Measurements from ENCODE around the gene MAP2K5. TPM values are rescaled to one million over a fixed set of nuclear protein-coding genes. Genes with fewer than 3 reads are reported as not detected.

Gene MAP2K5
- total RNA-seq, 2 experiments from 2014 or later, result 17.0 to 20.8 TPM

GRCh38 chr15:67563092-67563491 is 20.6 kb downstream of the MAP2K5 start:
- H3K9me3 Mint-ChIP-seq, result peaks cover 5% of the 10 kb centered on the region
- no peak for DNase-seq
- H3K4me1 Mint-ChIP-seq, result peaks cover 19% of the 10 kb centered on the region
- H3K4me3 Mint-ChIP-seq, result no peak overlapping the region
- no peaks in the 10 kb centered on the region for H3K27me3 Mint-ChIP-seq
- peaks cover 40% of the 10 kb centered on the region for H3K36me3 Mint-ChIP-seq
- no peak overlapping the region for H3K27ac Mint-ChIP-seq

- peaks cover 19% of the 10 kb centered on the region for H3K4me1 Mint-ChIP-seq
- no peaks in the 10 kb centered on the region for H3K27me3 Mint-ChIP-seq
- H3K36me3 Mint-ChIP-seq, result peaks cover 29% of the 10 kb centered on the region
- H3K9me3 Mint-ChIP-seq, result no peaks in the 10 kb centered on the region
- DNase-seq, result no peak
- H3K27ac Mint-ChIP-seq, result peak overlapping the region; percentile 49
- no peak overlapping the region for H3K4me3 Mint-ChIP-seq
These were observed 21.8 kb downstream of the MAP2K5 start for GRCh38 chr15:67564021-67564967.

DNA sequence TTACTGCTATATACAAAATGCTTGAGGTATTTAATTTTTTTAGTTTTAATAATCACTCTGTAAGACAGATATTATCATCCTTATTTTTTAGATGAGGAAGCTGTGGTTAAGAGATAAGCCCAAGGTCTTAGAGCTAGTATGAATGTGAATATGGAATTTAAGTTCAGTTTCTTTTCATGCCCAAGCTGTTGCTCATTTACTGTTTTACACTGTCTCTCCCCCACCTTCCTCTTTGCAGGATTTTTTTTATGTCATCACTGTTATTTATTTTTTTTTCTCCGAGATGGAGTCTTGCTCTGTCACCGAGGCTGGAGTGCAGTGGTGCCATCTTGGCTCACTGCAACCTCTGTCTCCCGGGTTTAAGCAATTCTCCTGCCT is 22.5 kb downstream of the MAP2K5 start:
- DNase-seq, result no peak
- peaks cover 25% of the 10 kb centered on the region for H3K36me3 Mint-ChIP-seq
- H3K9me3 Mint-ChIP-seq, result no peaks in the 10 kb centered on the region
- H3K4me1 Mint-ChIP-seq, result peaks cover 19% of the 10 kb centered on the region
- no peaks in the 10 kb centered on the region for H3K27me3 Mint-ChIP-seq
- H3K4me3 Mint-ChIP-seq, result peak overlapping the region; percentile 35
- H3K27ac Mint-ChIP-seq, result no peak overlapping the region

DNA sequence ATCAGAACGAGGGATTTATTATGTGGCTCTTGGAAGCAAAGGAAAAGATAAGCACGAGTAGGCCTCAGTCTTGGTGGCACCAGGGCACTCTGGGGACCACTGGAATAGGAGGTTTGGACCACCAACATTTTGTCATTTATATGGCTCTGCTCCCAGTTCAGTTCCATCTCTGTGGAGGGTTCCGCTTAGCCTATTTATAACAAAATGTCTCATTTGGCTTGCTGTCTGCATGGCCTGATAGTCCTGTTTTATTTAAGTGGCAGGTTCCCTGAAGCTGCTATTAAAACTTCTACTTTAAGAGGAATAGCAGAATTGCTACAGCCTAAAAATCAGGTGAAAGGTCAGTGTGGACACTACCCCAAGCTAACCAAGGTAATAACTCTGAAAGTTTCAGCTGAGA is 27.2 kb downstream of the MAP2K5 start:
- H3K36me3 Mint-ChIP-seq, result peaks cover 10% of the 10 kb centered on the region
- no peaks in the 10 kb centered on the region for H3K27me3 Mint-ChIP-seq
- H3K27ac Mint-ChIP-seq, result no peak overlapping the region
- peaks cover 5% of the 10 kb centered on the region for H3K4me1 Mint-ChIP-seq
- H3K4me3 Mint-ChIP-seq, result no peak overlapping the region
- no peak for DNase-seq
- H3K9me3 Mint-ChIP-seq, result no peaks in the 10 kb centered on the region

- Mint-ChIP-seq H3K4me1 (peaks cover 4% of the 10 kb centered on the region), H3K27ac (no peak overlapping the region), H3K36me3 (peaks cover 9% of the 10 kb centered on the region), H3K27me3 (no peaks in the 10 kb centered on the region), H3K4me3 (no peak overlapping the region), H3K9me3 (no peaks in the 10 kb centered on the region)
- DNase-seq, result no peak
These were observed 28.6 kb downstream of the MAP2K5 start for GRCh38 chr15:67570875-67571647.

DNA sequence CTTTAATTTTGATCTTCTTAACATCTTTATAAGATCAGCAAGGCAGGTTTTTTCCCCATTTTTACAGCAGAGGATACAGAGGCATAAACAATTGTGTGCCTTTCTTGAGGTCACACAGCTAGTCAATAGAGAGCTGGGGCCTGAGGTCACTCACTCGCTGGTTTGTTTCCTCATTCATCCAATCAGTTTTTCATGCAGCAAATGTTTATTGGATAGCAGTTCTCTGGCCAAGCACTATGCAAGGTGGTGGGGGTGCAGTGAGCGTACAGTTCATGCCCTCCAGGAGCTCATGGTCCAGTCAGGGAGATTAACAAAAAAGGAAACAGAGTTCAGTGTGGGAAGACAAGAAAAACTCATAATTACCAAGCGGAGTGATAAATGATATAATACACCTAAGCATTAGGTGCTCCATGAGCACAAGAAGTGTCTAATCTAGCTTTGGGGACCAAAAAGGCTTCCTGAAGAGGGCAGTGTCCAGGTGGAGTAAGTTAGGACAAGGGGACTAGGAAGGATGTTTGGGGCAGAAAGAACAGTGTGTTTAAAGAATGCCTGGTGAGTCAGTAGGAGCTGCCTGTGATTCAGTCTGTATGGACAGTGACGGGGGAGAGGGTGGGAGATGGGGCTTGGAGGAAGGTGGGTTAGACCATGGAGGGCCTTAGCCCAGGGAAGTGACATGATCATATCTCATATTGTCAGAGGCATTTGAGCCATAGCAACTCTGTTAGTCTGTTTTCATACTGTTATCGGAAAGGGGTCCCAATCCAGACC is 29.3 kb downstream of the MAP2K5 start:
- Mint-ChIP-seq H3K27me3 (no peaks in the 10 kb centered on the region), H3K4me1 (peaks cover 4% of the 10 kb centered on the region), H3K4me3 (no peak overlapping the region), H3K9me3 (no peaks in the 10 kb centered on the region), H3K36me3 (peaks cover 7% of the 10 kb centered on the region), H3K27ac (no peak overlapping the region)
- no peak for DNase-seq

DNA sequence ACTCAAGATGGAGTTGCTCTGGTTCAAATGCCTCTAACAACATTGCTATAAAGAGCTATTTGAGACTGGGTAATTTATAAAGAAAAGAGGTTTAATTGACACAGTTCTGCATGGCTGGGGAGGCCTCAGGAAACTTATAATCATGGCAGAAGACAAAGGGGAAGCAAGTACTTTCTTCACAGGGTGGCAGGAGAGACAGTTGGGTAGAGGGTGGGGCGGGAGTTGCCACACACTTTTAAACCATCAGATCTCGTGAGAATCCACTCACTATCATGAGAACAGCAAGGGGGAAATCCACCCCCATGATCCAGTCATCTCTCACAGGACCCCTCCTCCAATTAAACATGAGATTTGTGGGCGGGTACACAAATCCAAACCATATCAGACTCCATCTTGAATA is 30.7 kb downstream of the MAP2K5 start:
- H3K9me3 Mint-ChIP-seq, result no peaks in the 10 kb centered on the region
- H3K36me3 Mint-ChIP-seq, result peaks cover 4% of the 10 kb centered on the region
- no peak for DNase-seq
- peaks cover 4% of the 10 kb centered on the region for H3K4me1 Mint-ChIP-seq
- H3K27ac Mint-ChIP-seq, result no peak overlapping the region
- H3K4me3 Mint-ChIP-seq, result no peak overlapping the region
- no peaks in the 10 kb centered on the region for H3K27me3 Mint-ChIP-seq

DNA sequence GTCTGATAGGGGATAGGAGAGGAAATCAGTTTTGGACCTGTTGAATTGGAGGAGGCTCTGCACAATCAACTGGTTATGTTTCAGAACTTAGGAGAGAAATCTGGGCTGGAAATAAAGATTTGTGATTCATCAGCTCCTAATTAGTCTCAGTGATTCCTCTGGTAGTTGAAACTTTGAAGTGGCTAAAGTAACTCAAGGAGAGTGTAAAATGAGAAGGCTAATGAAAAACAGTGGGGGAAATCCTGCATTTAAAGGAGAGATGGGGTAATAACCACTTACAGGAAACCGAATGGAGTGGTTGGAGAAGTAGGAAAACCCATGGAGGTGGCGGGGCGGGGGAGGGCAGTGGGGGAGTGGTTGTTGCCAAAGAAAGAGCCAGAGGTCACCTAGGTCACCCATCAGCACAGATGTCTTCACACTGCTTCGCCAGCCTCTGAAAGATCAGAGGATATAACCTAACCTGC is 32.6 kb downstream of the MAP2K5 start:
- Mint-ChIP-seq H3K9me3 (no peaks in the 10 kb centered on the region), H3K27ac (peak overlapping the region; percentile 29), H3K27me3 (no peaks in the 10 kb centered on the region), H3K4me1 (peaks cover 4% of the 10 kb centered on the region), H3K36me3 (peaks cover 4% of the 10 kb centered on the region), H3K4me3 (no peak overlapping the region)
- no peak for DNase-seq

- no peaks in the 10 kb centered on the region for H3K9me3 Mint-ChIP-seq
- no peak for DNase-seq
- no peaks in the 10 kb centered on the region for H3K27me3 Mint-ChIP-seq
- no peak overlapping the region for H3K27ac Mint-ChIP-seq
- H3K4me3 Mint-ChIP-seq, result no peak overlapping the region
- peaks cover 4% of the 10 kb centered on the region for H3K4me1 Mint-ChIP-seq
- peaks cover 4% of the 10 kb centered on the region for H3K36me3 Mint-ChIP-seq
These were observed 35.6 kb downstream of the MAP2K5 start for GRCh38 chr15:67578020-67578600.

GRCh38 chr15:67579164-67579563 is 36.7 kb downstream of the MAP2K5 start:
- Mint-ChIP-seq H3K4me3 (no peak overlapping the region), H3K27ac (no peak overlapping the region), H3K36me3 (peaks cover 4% of the 10 kb centered on the region), H3K4me1 (peaks cover 4% of the 10 kb centered on the region), H3K9me3 (no peaks in the 10 kb centered on the region), H3K27me3 (no peaks in the 10 kb centered on the region)
- DNase-seq, result no peak

DNA sequence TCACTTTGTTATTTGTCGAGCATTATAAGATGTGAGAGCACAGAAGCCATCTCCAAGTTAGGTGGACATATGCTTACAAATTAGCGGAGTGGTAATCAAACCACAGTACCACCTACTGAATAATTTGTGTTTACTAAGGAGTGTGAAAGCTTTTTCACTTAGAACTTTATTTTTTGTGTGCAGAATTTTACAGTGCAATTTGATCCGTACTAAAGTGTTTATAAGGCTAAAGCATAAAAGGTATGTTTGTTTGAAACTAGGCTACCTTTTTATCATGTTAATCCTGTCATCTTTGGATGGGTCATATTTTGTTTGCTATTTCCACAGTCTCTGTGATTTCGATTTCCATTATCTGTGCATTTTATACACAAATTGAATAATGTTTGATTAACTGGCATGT is 37.5 kb downstream of the MAP2K5 start:
- H3K9me3 Mint-ChIP-seq, result no peaks in the 10 kb centered on the region
- H3K27ac Mint-ChIP-seq, result no peak overlapping the region
- H3K36me3 Mint-ChIP-seq, result peaks cover 4% of the 10 kb centered on the region
- peaks cover 2% of the 10 kb centered on the region for H3K4me1 Mint-ChIP-seq
- DNase-seq, result no peak
- no peak overlapping the region for H3K4me3 Mint-ChIP-seq
- H3K27me3 Mint-ChIP-seq, result no peaks in the 10 kb centered on the region

- Mint-ChIP-seq H3K36me3 (peaks cover 10% of the 10 kb centered on the region), H3K27me3 (no peaks in the 10 kb centered on the region), H3K9me3 (no peaks in the 10 kb centered on the region), H3K4me1 (no peaks in the 10 kb centered on the region), H3K4me3 (no peak overlapping the region), H3K27ac (no peak overlapping the region)
- no peak for DNase-seq
These were observed 41.7 kb downstream of the MAP2K5 start for GRCh38 chr15:67584157-67584556.

DNA sequence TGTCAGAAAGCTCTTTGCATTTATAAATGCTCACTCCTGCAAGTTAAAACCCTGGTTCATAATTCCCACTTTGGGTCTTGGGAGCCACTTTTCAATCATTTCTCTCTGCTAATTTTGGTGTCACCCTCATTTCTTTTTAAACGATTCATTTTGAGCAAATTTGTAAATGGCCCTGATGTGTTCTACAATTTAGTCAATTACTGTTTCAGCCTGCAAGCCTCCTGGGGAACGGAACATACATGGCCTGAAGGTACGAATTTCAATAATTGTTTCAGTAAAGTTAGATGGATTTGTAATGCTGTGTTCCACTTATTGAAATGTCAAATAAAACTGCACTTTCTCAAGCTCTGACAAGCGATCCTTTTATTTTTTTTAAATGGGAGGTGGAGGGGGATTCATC is 43.2 kb downstream of the MAP2K5 start:
- Mint-ChIP-seq H3K9me3 (no peaks in the 10 kb centered on the region), H3K27me3 (no peaks in the 10 kb centered on the region), H3K4me1 (no peaks in the 10 kb centered on the region), H3K4me3 (no peak overlapping the region), H3K27ac (no peak overlapping the region), H3K36me3 (peaks cover 10% of the 10 kb centered on the region)
- no peak for DNase-seq

DNA sequence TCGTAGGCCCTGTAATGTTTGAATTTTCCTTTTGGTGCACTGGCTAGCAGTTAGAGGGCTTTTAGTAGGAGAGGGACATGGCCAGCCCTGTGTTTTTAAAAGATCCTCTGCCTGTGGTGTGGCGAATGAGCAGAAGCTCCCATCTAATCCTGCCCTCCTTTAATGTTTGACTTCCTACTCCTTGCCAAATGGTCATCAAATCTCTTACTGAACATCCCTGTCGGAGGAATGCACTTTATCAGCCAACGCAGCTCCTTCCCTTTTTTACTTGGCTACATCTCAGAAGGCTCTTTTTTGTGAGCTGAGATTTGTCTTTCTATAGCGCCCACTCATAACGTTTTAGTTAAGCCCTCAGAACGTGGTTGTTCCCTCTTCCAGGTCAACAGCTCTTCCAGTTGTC is 44.8 kb downstream of the MAP2K5 start:
- Mint-ChIP-seq H3K4me1 (no peaks in the 10 kb centered on the region), H3K27me3 (no peaks in the 10 kb centered on the region), H3K27ac (no peak overlapping the region), H3K4me3 (no peak overlapping the region), H3K36me3 (peaks cover 10% of the 10 kb centered on the region), H3K9me3 (no peaks in the 10 kb centered on the region)
- DNase-seq, result no peak

Data from activated naive CD8-positive, alpha-beta T cell treated with anti-CD3 and anti-CD28 coated beads for 36 hours (primary cell).